Measurements from ENCODE around the gene ANKRD65. TPM values are rescaled to one million over a fixed set of nuclear protein-coding genes. Genes with fewer than 3 reads are reported as not detected.
"Not testable (repeated sequence)": the region's sequence is repeated elsewhere in the genome, so short reads cannot be mapped to it uniquely, and the experiment has no call there.

ANKRD65 gene
- total RNA-seq, 1 donor from 2014 or later: 22.3 TPM

- intact Hi-C loops (cut with DNase I): no loop called here
- Histone ChIP-seq H3K9me3 (no peaks in the 10 kb centered on the region), H3K36me3 (no peaks in the 10 kb centered on the region), H3K27ac (no peak overlapping the region), H3K4me3 (no peak overlapping the region), H3K4me1 (peaks cover 6% of the 10 kb centered on the region), H3K27me3 (ENCODE audit: low read depth) (no peaks in the 10 kb centered on the region)
- DNase-seq (no peak), ATAC-seq (no peak)
- TF ChIP-seq, protein P1, sequence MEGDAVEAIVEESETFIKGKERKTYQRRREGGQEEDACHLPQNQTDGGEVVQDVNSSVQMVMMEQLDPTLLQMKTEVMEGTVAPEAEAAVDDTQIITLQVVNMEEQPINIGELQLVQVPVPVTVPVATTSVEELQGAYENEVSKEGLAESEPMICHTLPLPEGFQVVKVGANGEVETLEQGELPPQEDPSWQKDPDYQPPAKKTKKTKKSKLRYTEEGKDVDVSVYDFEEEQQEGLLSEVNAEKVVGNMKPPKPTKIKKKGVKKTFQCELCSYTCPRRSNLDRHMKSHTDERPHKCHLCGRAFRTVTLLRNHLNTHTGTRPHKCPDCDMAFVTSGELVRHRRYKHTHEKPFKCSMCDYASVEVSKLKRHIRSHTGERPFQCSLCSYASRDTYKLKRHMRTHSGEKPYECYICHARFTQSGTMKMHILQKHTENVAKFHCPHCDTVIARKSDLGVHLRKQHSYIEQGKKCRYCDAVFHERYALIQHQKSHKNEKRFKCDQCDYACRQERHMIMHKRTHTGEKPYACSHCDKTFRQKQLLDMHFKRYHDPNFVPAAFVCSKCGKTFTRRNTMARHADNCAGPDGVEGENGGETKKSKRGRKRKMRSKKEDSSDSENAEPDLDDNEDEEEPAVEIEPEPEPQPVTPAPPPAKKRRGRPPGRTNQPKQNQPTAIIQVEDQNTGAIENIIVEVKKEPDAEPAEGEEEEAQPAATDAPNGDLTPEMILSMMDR (IDR thresholded peaks at IDR 0.05): no peak
Measured at GRCh38 chr1:1460540-1461130, 39.6 kb upstream of the ANKRD65 start.

GRCh38 chr1:1459711-1460110 lies 38.6 kb upstream of the ANKRD65 start:
- DNase-seq; H3K9me3 ChIP-seq; H3K27ac ChIP-seq; H3K36me3 ChIP-seq; intact Hi-C loops (cut with DNase I); H3K27me3 ChIP-seq (ENCODE audit: low read depth); H3K4me3 ChIP-seq; ATAC-seq; H3K4me1 ChIP-seq: not testable (repeated sequence)

GRCh38 chr1:1459156-1459555 lies 38.1 kb upstream of the ANKRD65 start:
- H3K27me3 ChIP-seq (ENCODE audit: low read depth); H3K4me1 ChIP-seq; H3K27ac ChIP-seq; H3K9me3 ChIP-seq; intact Hi-C loops (cut with DNase I); ATAC-seq; H3K36me3 ChIP-seq; H3K4me3 ChIP-seq; DNase-seq: not testable (repeated sequence)

DNA sequence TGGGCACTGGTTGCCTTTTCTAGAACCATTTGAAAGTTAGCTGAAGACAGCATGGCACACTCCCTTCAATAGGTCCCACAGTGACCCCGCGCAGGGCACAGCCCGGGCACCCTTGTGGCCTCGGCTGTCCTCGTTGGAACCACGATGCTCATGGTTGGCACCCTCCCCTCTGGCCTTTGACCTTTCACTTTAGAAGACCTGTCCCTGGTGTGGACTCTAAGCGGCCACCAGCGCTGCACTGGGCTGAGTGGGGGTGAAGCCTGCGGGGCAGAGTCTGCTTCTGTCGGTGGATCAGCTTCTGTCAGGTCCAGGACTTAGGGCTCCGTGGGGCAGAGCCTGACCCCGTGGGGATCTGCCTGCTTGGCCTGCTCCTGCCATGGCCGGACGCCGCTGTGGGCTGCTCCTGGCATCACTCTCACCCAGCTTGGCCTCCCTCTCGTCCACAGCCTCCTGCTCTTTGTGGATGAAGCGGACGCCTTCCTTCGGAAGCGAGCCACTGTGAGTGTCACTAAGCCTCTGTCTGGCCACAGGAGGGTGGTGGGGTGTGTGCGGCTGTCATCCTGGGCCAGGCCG lies 35.7 kb upstream of the ANKRD65 start:
- ATAC-seq; DNase-seq; H3K4me1 ChIP-seq; H3K27ac ChIP-seq; H3K4me3 ChIP-seq; H3K36me3 ChIP-seq; H3K9me3 ChIP-seq; intact Hi-C loops (cut with DNase I); H3K27me3 ChIP-seq (ENCODE audit: low read depth): not testable (repeated sequence)

- H3K27ac ChIP-seq; H3K4me3 ChIP-seq; H3K9me3 ChIP-seq; H3K36me3 ChIP-seq; H3K4me1 ChIP-seq; ATAC-seq; intact Hi-C loops (cut with DNase I); DNase-seq; H3K27me3 ChIP-seq (ENCODE audit: low read depth): not testable (repeated sequence)
Measured at GRCh38 chr1:1455934-1456333, 34.9 kb upstream of the ANKRD65 start.

DNA sequence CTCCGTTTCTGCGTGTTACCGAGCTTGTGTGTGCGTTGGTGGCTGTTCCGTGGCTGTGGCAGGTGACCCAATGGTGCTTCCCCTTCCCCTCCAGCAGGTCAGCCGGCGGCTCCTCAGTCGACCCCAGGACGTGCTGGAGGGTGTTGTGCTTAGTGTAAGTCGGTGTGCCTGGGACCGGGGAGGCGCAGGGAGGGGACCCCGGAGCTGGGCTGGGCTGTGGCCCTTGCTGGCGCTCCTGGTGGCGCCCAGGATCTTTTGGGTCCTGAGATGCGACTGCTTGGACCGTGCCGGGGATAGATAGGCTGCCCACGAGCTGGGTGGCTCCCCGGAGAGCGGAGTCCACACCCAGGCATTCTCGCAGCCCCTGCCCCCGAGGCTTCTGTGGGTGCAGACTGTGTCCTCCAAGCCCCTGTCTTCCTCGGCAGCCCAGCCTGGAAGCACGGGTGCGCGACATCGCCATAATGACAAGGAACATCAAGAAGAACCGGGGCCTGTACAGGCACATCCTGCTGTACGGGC lies 34.3 kb upstream of the ANKRD65 start:
- TF ChIP-seq, protein P1 (IDR thresholded peaks at IDR 0.05): no peak
- Histone ChIP-seq H3K36me3 (no peaks in the 10 kb centered on the region), H3K27ac (no peak overlapping the region), H3K4me3 (no peak overlapping the region), H3K9me3 (no peaks in the 10 kb centered on the region), H3K4me1 (no peaks in the 10 kb centered on the region), H3K27me3 (ENCODE audit: low read depth) (no peaks in the 10 kb centered on the region)
- intact Hi-C loops (cut with DNase I): no loop called here
- ATAC-seq (no peak), DNase-seq (no peak)

- H3K4me1 ChIP-seq; H3K4me3 ChIP-seq; intact Hi-C loops (cut with DNase I); H3K27ac ChIP-seq; H3K27me3 ChIP-seq (ENCODE audit: low read depth); H3K36me3 ChIP-seq; DNase-seq; ATAC-seq; H3K9me3 ChIP-seq: not testable (repeated sequence)
Measured at GRCh38 chr1:1454286-1455056, 33.4 kb upstream of the ANKRD65 start.

DNA sequence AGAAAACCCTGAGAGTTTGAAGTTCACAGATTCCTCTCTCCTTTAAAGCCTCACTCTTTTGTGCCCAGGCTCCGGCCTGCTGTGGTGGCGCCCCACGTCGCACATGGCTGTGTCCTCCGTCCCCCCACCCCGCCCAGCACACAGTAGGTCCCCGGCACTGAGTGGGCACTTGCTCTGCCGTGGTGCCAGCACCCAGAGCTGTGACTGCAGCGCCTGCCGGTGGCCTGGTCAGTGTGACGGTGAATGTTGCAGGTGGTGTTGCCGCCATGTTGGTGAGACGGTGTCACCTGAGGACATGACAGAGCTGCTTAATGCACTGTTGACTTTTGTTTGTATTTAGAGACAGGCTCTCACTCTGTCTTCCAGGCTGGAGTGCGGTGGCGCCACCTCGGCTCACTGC lies 31.8 kb upstream of the ANKRD65 start:
- H3K27ac ChIP-seq: no peak overlapping the region
- DNase-seq (no peak), ATAC-seq (no peak)
- intact Hi-C loops (cut with DNase I): no loop called here
- TF ChIP-seq, protein P1 (IDR thresholded peaks at IDR 0.05): no peak
- no peaks in the 10 kb centered on the region for H3K27me3 ChIP-seq (ENCODE audit: low read depth)
- no peaks in the 10 kb centered on the region for H3K36me3 ChIP-seq
- no peaks in the 10 kb centered on the region for H3K9me3 ChIP-seq
- no peaks in the 10 kb centered on the region for H3K4me1 ChIP-seq
- H3K4me3 ChIP-seq: no peak overlapping the region

GRCh38 chr1:1452365-1452739 lies 31.3 kb upstream of the ANKRD65 start:
- ATAC-seq; H3K27ac ChIP-seq; H3K27me3 ChIP-seq (ENCODE audit: low read depth); H3K4me3 ChIP-seq; H3K4me1 ChIP-seq; intact Hi-C loops (cut with DNase I); DNase-seq; H3K9me3 ChIP-seq; H3K36me3 ChIP-seq: not testable (repeated sequence)
